ENCODE results near the gene CFAP100.

CFAP100 gene

DNA sequence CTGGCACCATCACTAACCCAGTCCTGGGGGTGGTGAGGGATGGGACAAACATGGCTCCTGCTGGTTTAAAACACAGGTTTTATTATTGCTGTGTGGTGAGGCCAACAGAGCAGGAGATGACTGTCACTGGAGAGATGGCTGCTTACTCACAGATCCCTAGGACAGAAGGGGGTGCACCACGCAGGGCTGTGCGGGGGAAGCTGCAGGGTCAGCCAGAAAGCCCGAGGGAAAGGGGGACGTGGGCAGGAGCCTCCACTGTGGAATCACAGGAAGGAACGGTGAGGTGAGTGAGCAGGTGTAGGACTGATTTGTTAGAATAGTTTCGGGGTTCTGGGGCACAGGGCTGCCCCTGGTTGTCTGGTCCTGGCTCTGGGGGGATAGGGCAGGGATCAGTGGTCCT lies 7.5 kb downstream of the CFAP100 start:
- Histone ChIP-seq H3K4me3 (ENCODE audit: control insufficient read depth in 1 of 7, extremely low read depth in 1 of 7, insufficient read depth in 4 of 7, low read depth in 2 of 7, low read length in 6 of 7) (no peak overlapping the region), H3K27me3 (replicated peaks in 2 of 5; ENCODE audit: control insufficient read depth in 4 of 5, insufficient read depth in 5 of 5, low read length in 4 of 5) (peaks cover 0 to 13% (median 0%) of the 10 kb centered on the region in 5 experiments), H3K9me3 (ENCODE audit: control extremely low read depth in 1 of 5, control insufficient read depth in 4 of 5, insufficient read depth in 2 of 5, low read depth in 1 of 5, low read length in 4 of 5) (peaks cover 0 to 13% (median 8%) of the 10 kb centered on the region in 5 experiments), H3K4me1 (ENCODE audit: control extremely low read depth in 1 of 4, control insufficient read depth in 4 of 4, insufficient read depth in 4 of 4, low read length in 3 of 4) (peaks cover 0 to 6% (median 0%) of the 10 kb centered on the region in 4 experiments), H3K36me3 (ENCODE audit: control insufficient read depth in 4 of 4, insufficient read depth in 4 of 4, low read length in 3 of 4) (no peaks in the 10 kb centered on the region), H3K27ac (ENCODE audit: insufficient read depth in 1 of 2, low read depth in 1 of 2, low read length in 2 of 2, poor library complexity in 1 of 2, severe bottlenecking in 2 of 2) (no peak overlapping the region)
- no peak for DNase-seq
- ChIA-PET POLR2A (no interaction called here), CTCF (interaction anchor here (0.7 kb wide), 1 partner anchor 268 kb away, joined by 3 read pairs; no protein-coding TSS in a partner anchor)
- 94% methylated on average over 6 of the region's 6 CpGs for WGBS (ENCODE audit: insufficient coverage)

GRCh38 chr3:126402666-126403302 lies 8.1 kb downstream of the CFAP100 start:
- ChIA-PET POLR2A (no interaction called here), CTCF (interaction anchor here (0.7 kb wide), 1 partner anchor 269 kb away, joined by 3 read pairs; no protein-coding TSS in a partner anchor)
- peaks cover 0 to 19% (median 2%) of the 10 kb centered on the region in 5 experiments for H3K27me3 ChIP-seq (replicated peaks in 2 of 5; ENCODE audit: control insufficient read depth in 4 of 5, insufficient read depth in 5 of 5, low read length in 4 of 5)
- H3K27ac ChIP-seq (ENCODE audit: insufficient read depth in 1 of 2, low read depth in 1 of 2, low read length in 2 of 2, poor library complexity in 1 of 2, severe bottlenecking in 2 of 2) = no peak overlapping the region
- no peak overlapping the region for H3K4me3 ChIP-seq (ENCODE audit: control insufficient read depth in 1 of 7, extremely low read depth in 1 of 7, insufficient read depth in 4 of 7, low read depth in 2 of 7, low read length in 6 of 7)
- 91% methylated on average over 12 of the region's 12 CpGs for WGBS (ENCODE audit: insufficient coverage)
- DNase-seq = no peak
- H3K9me3 ChIP-seq (ENCODE audit: control extremely low read depth in 1 of 5, control insufficient read depth in 4 of 5, insufficient read depth in 2 of 5, low read depth in 1 of 5, low read length in 4 of 5) = peaks cover 0 to 13% (median 9%) of the 10 kb centered on the region in 5 experiments
- H3K4me1 ChIP-seq (ENCODE audit: control extremely low read depth in 1 of 4, control insufficient read depth in 4 of 4, insufficient read depth in 4 of 4, low read length in 3 of 4) = peaks cover 0 to 6% (median 0%) of the 10 kb centered on the region in 4 experiments
- H3K36me3 ChIP-seq (ENCODE audit: control insufficient read depth in 4 of 4, insufficient read depth in 4 of 4, low read length in 3 of 4) = no peaks in the 10 kb centered on the region

DNA sequence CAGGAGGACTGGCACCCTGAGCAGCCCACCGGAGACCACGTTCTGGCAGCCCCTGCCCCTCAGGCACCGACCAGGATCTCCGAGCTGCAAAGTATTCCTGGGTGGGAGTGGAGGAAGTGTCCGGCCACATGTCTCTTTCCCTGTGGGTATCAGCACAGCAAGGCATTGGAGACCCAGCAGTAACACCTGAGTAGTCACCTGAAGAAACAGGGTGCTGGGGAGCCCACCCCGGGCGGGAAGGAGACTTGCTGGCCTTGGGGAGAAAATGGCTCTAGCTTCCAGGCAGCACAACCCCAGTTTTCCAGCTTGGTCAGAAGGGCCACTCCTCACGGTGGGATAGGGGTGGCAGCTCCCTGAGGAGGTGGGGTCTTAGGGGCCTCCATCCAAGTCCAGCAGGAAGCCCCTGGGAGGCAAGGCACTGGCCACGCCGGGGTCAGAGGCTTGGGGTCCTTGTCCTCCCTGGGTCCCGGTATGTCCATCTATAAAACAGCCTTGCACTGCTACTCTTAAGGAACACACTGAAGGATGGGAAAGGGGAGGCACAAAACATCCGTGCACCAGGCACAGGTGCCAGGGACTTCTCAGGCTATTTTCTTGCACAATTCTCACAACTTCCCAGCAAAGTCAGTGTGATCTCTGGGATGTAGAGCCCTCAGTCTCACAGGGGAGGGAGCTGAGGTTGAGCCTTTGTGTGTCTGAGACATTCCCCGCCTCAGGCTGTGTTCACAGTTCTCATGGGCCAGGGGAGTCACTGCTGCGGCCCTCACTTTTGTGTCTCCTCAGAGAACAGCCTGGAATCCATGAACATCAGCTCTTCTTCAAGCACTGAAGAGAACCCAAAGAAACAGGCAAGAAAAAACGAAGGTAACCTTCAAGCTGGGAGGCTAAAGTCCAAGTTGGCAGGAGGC lies 11.9 kb downstream of the CFAP100 start:
- ChIA-PET CTCF (interaction anchor here (0.7 kb wide), 1 partner anchor 10 kb away, joined by 3 read pairs; no protein-coding TSS in a partner anchor), POLR2A (no interaction called here)
- DNase-seq = no peak
- Histone ChIP-seq H3K4me1 (ENCODE audit: control extremely low read depth in 1 of 4, control insufficient read depth in 4 of 4, insufficient read depth in 4 of 4, low read length in 3 of 4) (no peaks in the 10 kb centered on the region), H3K27ac (ENCODE audit: insufficient read depth in 1 of 2, low read depth in 1 of 2, low read length in 2 of 2, poor library complexity in 1 of 2, severe bottlenecking in 2 of 2) (no peak overlapping the region), H3K4me3 (ENCODE audit: control insufficient read depth in 1 of 7, extremely low read depth in 1 of 7, insufficient read depth in 4 of 7, low read depth in 2 of 7, low read length in 6 of 7) (no peak overlapping the region), H3K36me3 (ENCODE audit: control insufficient read depth in 4 of 4, insufficient read depth in 4 of 4, low read length in 3 of 4) (no peaks in the 10 kb centered on the region), H3K9me3 (ENCODE audit: control extremely low read depth in 1 of 5, control insufficient read depth in 4 of 5, insufficient read depth in 2 of 5, low read depth in 1 of 5, low read length in 4 of 5) (peaks cover 0 to 4% (median 0%) of the 10 kb centered on the region in 5 experiments), H3K27me3 (replicated peaks in 2 of 5; ENCODE audit: control insufficient read depth in 4 of 5, insufficient read depth in 5 of 5, low read length in 4 of 5) (peaks cover 0 to 26% (median 4%) of the 10 kb centered on the region in 5 experiments)
- 93% methylated on average over 8 of the region's 15 CpGs for WGBS (ENCODE audit: insufficient coverage)

- Histone ChIP-seq H3K4me1 (ENCODE audit: control extremely low read depth in 1 of 4, control insufficient read depth in 4 of 4, insufficient read depth in 4 of 4, low read length in 3 of 4) (no peaks in the 10 kb centered on the region), H3K9me3 (ENCODE audit: control extremely low read depth in 1 of 5, control insufficient read depth in 4 of 5, insufficient read depth in 2 of 5, low read depth in 1 of 5, low read length in 4 of 5) (peaks cover 0 to 4% (median 0%) of the 10 kb centered on the region in 5 experiments), H3K27me3 (replicated peaks in 2 of 5; ENCODE audit: control insufficient read depth in 4 of 5, insufficient read depth in 5 of 5, low read length in 4 of 5) (peaks cover 0 to 28% (median 5%) of the 10 kb centered on the region in 5 experiments), H3K36me3 (ENCODE audit: control insufficient read depth in 4 of 4, insufficient read depth in 4 of 4, low read length in 3 of 4) (no peaks in the 10 kb centered on the region), H3K4me3 (ENCODE audit: control insufficient read depth in 1 of 7, extremely low read depth in 1 of 7, insufficient read depth in 4 of 7, low read depth in 2 of 7, low read length in 6 of 7) (no peak overlapping the region), H3K27ac (ENCODE audit: insufficient read depth in 1 of 2, low read depth in 1 of 2, low read length in 2 of 2, poor library complexity in 1 of 2, severe bottlenecking in 2 of 2) (no peak overlapping the region)
- 94% methylated on average over 4 of the region's 5 CpGs for WGBS (ENCODE audit: insufficient coverage)
- ChIA-PET POLR2A (no interaction called here), CTCF (interaction anchor here (0.7 kb wide), 1 partner anchor 11 kb away, joined by 3 read pairs; no protein-coding TSS in a partner anchor)
- DNase-seq = no peak
Observed at GRCh38 chr3:126407412-126408044, 12.8 kb downstream of the CFAP100 start.

GRCh38 chr3:126408099-126408498 lies 13.4 kb downstream of the CFAP100 start:
- CTCF ChIA-PET = no interaction called here

GRCh38 chr3:126412841-126413692 lies 18.4 kb downstream of the CFAP100 start:
- no peaks in the 10 kb centered on the region for H3K4me1 ChIP-seq (ENCODE audit: control extremely low read depth in 1 of 4, control insufficient read depth in 4 of 4, insufficient read depth in 4 of 4, low read length in 3 of 4)
- POLR2A ChIA-PET = no interaction called here
- peaks cover 0 to 55% (median 18%) of the 10 kb centered on the region in 5 experiments for H3K27me3 ChIP-seq (replicated peaks in 2 of 5; ENCODE audit: control insufficient read depth in 4 of 5, insufficient read depth in 5 of 5, low read length in 4 of 5)
- no peaks in the 10 kb centered on the region for H3K9me3 ChIP-seq (ENCODE audit: control extremely low read depth in 1 of 5, control insufficient read depth in 4 of 5, insufficient read depth in 2 of 5, low read depth in 1 of 5, low read length in 4 of 5)
- no peaks in the 10 kb centered on the region for H3K36me3 ChIP-seq (ENCODE audit: control insufficient read depth in 4 of 4, insufficient read depth in 4 of 4, low read length in 3 of 4)
- no peak overlapping the region for H3K4me3 ChIP-seq (ENCODE audit: control insufficient read depth in 1 of 7, extremely low read depth in 1 of 7, insufficient read depth in 4 of 7, low read depth in 2 of 7, low read length in 6 of 7)
- 97% methylated on average over 6 of the region's 6 CpGs for WGBS (ENCODE audit: insufficient coverage)
- no peak overlapping the region for H3K27ac ChIP-seq (ENCODE audit: insufficient read depth in 1 of 2, low read depth in 1 of 2, low read length in 2 of 2, poor library complexity in 1 of 2, severe bottlenecking in 2 of 2)
- no peak for DNase-seq
- CTCF ChIA-PET = interaction anchor here (1.8 kb wide), 1 partner anchor 20 kb away, joined by 5 read pairs; no protein-coding TSS in a partner anchor

More at GRCh38 chr3:126408099-126408498, 13.4 kb downstream of the CFAP100 start:
- WGBS (ENCODE audit: insufficient coverage) = 96% methylated on average over 5 of the region's 5 CpGs
- peaks cover 0 to 4% (median 0%) of the 10 kb centered on the region in 5 experiments for H3K9me3 ChIP-seq (ENCODE audit: control extremely low read depth in 1 of 5, control insufficient read depth in 4 of 5, insufficient read depth in 2 of 5, low read depth in 1 of 5, low read length in 4 of 5)
- no peaks in the 10 kb centered on the region for H3K36me3 ChIP-seq (ENCODE audit: control insufficient read depth in 4 of 4, insufficient read depth in 4 of 4, low read length in 3 of 4)
- H3K27me3 ChIP-seq (replicated peaks in 2 of 5; ENCODE audit: control insufficient read depth in 4 of 5, insufficient read depth in 5 of 5, low read length in 4 of 5) = peaks cover 0 to 31% (median 8%) of the 10 kb centered on the region in 5 experiments
- no peak overlapping the region for H3K4me3 ChIP-seq (ENCODE audit: control insufficient read depth in 1 of 7, extremely low read depth in 1 of 7, insufficient read depth in 4 of 7, low read depth in 2 of 7, low read length in 6 of 7)
- POLR2A ChIA-PET = no interaction called here
- no peak for DNase-seq
- H3K4me1 ChIP-seq (ENCODE audit: control extremely low read depth in 1 of 4, control insufficient read depth in 4 of 4, insufficient read depth in 4 of 4, low read length in 3 of 4) = no peaks in the 10 kb centered on the region
- no peak overlapping the region for H3K27ac ChIP-seq (ENCODE audit: insufficient read depth in 1 of 2, low read depth in 1 of 2, low read length in 2 of 2, poor library complexity in 1 of 2, severe bottlenecking in 2 of 2)

Data from common myeloid progenitor, CD34-positive (primary cell).